GM21526 (cell line): ENCODE measurements around the gene MTF1.

Experiments
- ATAC-seq: cut with Tn5 transposase; IDR thresholded peaks from one replicate; pipeline ENCODE4 v1.9.1; 2021; ENCODE audit warnings: moderate library complexity; ENCODE audit not compliant: unreplicated experiment, low FRiP score

MTF1 gene

DNA sequence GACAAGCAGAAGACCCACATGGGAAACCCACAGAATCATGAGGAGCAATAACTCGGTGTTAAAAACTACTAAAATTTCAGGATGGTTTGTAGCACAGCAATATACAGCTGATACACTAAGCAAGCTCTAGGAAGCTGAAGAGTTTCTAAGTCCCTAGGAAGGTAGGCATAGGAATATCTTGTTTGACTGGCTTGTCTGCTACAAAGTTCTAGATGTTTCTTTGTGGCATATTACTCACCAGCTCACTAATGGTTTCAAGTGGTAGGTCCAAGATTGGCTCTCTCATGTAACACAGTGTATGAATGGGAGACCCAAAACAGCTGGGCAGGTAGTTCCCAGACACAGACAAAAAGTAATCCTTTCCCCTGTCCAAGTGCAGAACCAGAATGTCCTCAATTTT, 13.3 kb upstream of the MTF1 start:
- ATAC-seq, result no peak

DNA sequence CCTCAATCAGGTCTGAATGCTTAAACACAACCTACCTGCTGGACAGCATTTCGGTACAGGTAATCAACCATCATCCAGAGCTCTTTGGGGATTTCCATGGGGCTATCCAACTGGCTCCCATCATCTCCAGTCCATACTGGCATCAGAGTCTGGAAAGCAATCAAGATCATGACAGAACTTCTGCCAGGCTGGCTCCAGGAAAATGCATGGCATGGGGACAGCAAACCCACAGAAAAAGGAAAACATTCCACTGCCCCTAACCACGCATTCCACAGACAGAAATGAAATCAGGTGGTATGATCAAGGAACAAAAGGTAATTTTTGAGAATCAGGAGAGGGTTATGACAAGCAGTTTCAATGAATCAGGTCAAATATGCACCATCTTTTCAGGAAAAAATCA, 9.1 kb upstream of the MTF1 start:
- ATAC-seq, result no peak

DNA sequence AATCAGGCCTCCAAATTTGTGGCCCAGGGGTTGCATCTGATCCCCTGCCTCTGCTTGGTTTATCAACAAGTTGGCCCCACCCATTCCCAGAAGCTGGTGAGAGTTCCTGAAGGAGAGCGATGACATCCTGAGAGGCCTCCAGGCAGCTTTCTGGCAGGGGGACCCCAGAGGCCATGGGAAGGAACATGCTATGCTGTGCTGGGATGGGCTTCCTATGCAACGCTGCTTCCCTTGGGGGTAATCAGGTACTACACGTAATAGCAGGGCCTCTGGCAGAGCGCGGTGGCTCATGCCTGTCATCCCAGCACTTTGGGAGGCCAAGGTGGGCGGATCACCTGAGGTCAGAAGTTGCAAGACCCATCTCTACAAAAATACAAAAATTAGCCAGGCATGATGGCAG, 8.4 kb upstream of the MTF1 start:
- ATAC-seq, result no peak

- no peak for ATAC-seq
Measured at GRCh38 chr1:37866491-37866890, 7.1 kb upstream of the MTF1 start.

GRCh38 chr1:37865348-37866120, 6.1 kb upstream of the MTF1 start:
- ATAC-seq, result no peak

- ATAC-seq, result no peak
Measured at GRCh38 chr1:37862330-37862729, 2.9 kb upstream of the MTF1 start.

DNA sequence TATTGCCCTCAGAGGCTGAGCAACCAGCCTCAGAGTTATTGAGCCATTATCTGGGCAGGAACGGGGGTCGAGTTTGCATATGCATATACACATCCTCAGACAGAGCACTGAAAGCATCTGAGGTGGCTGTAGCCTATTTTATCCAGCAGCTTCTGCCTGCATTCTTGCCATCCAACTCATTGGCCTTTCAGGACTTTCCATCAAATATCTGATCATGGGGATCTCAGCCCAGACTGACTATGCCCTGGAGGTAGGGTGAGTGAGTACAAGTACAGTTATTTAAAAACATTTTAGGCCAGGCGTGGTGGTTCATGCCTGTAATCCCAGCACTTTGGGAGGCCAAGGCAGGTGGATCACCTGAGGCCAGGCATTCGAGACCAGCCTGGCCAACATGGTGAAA, 1.8 kb upstream of the MTF1 start:
- no peak for ATAC-seq

GRCh38 chr1:37860346-37860666, 914 bp upstream of the MTF1 start:
- ATAC-seq, result no peak

- peak; percentile 7 for ATAC-seq
Measured at GRCh38 chr1:37858931-37859506, 373 bp downstream of the MTF1 start.

DNA sequence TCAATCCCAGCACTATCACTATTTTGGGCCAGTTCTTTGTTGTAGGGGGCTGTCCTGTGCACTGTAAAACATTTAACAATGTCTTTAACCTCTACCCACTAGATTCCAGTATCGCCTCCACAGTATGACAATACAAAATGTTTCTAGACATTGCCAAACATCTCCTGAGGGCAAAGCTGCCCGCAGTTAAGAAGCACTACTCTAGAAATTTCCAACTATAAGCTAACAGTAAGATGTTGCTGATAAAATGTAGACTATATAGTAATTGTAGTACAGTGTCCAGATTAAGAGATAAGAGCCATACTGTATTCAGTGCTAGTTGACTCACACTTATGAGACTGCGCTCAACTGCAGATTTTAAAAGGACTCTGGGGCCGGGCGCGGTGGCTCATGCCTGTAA, 5.0 kb downstream of the MTF1 start:
- ATAC-seq, result no peak

GRCh38 chr1:37853157-37853556, 6.2 kb downstream of the MTF1 start:
- no peak for ATAC-seq

- ATAC-seq, result no peak
Measured at GRCh38 chr1:37851782-37852210, 7.6 kb downstream of the MTF1 start.

DNA sequence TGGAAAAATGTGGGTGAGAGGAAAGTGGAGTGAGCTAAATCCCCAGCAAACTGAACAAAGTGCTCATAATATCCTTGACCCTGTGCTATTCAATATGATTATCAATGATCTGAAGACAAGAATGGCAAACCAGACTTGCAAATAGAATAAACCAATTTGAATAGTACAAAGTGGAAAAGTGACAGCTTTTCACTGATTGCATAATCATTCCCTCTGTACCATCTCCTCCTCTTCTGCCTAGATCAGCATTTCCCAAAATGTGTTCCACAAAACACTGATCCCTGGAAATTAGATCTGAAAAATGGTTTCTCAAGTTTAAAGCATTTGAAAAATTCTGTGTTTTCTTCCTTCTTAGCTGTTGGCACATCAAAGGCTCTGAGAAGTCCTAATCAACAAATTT, 8.1 kb downstream of the MTF1 start:
- no peak for ATAC-seq

- no peak for ATAC-seq
Measured at GRCh38 chr1:37850352-37850955, 8.9 kb downstream of the MTF1 start.

- no peak for ATAC-seq
Measured at GRCh38 chr1:37849480-37849879, 9.9 kb downstream of the MTF1 start.

- no peak for ATAC-seq
Measured at GRCh38 chr1:37846647-37847339, 12.6 kb downstream of the MTF1 start.

GRCh38 chr1:37845786-37846185, 13.6 kb downstream of the MTF1 start:
- no peak for ATAC-seq

DNA sequence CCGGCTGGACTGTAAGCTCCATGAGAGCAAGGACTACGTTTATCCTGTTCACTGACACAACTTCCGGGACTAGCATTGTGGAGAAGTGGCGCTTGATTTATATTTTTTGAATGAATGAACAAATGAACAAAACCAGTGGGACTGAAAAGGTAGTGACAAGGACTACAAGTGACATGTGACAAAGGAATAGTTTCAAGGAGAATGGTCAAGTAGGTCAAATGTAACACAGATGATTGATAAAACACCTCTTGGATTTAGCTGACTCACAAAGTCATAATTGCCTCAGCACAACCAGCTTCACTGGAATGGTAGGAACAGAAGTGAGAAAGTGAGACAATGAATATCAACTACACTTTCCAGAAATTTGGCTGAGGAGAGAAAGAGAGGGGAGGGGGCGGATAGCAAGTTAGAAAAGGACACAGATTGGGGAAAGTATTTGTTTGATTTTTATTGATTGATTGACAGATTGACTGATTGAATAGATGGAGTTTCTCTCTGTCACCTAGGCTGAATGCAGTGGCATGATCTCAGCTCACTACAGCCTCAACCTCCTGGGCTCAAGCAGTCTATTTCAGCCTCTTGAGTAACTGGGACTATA, 14.2 kb downstream of the MTF1 start:
- no peak for ATAC-seq

GRCh38 chr1:37844536-37844935, 14.9 kb downstream of the MTF1 start:
- no peak for ATAC-seq

DNA sequence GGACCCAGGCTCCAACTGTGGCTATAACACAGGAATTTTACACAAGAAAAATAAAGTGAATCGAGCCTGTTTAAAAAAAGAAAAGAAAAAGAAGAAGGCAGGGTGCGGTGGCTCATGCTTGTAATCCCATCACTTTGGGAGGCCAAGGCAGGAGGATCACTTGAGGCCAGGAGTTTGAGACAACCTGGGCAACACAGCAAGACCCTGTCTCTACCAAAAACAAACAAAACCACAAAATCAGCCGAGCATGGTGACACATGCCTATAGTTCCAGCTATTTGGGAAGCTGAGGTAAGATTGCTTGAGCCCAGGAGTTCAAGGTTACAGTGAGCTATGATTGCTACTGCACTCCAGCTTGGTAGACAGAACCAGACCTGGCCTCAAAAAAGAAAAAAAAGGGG, 17.7 kb downstream of the MTF1 start:
- ATAC-seq, result no peak

GRCh38 chr1:37840711-37841110, 18.7 kb downstream of the MTF1 start:
- no peak for ATAC-seq
